ENCODE data around the gene ERC2.

The ERC2 gene

DNA sequence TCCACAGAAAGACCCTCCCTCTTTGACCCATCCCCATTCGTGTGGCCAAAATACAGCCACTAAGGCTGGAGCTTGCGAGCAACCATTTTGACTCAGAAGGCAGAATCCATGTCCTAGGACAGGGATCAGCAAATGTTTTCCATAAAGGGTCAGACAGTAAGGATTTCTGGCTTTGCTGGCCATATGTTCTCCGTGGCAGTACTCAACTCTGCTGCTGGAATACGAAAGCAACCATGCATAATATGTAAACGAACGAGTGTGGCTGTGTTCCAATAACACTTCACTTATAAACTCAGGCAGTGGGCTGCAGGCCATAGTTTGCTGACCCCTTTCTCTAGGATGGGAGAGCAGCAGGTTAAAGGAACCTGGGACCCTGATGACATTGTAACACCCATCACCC, 903.5 kb downstream of the ERC2 start:
- no peak for DNase-seq

DNA sequence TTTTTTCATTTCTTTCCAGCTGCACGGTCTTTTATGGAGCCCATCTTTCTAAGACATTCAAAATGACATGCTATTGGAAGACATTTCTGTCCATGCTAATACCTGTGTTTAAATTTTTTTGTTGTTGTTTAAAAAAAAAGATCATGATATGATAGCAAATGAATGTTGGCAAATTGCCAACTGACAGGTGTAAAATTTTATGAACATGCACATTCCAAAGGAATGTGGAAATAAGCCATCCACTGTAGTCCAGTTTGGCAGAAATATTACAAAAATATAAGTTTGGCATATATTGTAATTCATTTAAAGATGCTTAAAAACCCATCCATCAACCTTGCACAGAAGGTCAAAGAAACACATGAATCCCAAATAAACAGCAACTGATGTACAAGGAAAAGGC, 905.6 kb downstream of the ERC2 start:
- DNase-seq: no peak

GRCh38 chr3:55559500-55560423, 908.5 kb downstream of the ERC2 start:
- DNase-seq: no peak

DNA sequence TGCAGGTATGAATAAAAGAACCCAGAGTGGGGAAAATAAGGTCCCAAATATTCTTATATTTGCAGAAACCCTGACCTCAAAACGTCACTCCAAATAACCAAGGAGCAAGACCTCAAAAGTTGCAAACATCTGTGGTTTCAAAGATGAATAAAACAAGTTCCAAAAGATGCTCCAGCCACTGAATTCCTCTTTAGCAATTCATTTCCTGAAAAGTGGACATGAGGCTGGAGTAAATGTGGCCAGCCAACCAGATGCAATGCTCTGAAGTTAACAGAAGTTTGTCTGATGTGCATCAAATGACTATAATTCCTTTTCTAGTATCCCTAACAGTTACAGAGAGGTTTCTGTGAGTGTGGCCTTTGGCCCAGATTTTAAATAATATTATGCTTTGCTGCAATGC, 910.0 kb downstream of the ERC2 start:
- no peak for DNase-seq

GRCh38 chr3:55557549-55557948, 910.7 kb downstream of the ERC2 start:
- no peak for DNase-seq

- no peak for DNase-seq
These were observed 911.4 kb downstream of the ERC2 start for GRCh38 chr3:55556619-55557537.

GRCh38 chr3:55555873-55556618, 912.2 kb downstream of the ERC2 start:
- DNase-seq: no peak

DNA sequence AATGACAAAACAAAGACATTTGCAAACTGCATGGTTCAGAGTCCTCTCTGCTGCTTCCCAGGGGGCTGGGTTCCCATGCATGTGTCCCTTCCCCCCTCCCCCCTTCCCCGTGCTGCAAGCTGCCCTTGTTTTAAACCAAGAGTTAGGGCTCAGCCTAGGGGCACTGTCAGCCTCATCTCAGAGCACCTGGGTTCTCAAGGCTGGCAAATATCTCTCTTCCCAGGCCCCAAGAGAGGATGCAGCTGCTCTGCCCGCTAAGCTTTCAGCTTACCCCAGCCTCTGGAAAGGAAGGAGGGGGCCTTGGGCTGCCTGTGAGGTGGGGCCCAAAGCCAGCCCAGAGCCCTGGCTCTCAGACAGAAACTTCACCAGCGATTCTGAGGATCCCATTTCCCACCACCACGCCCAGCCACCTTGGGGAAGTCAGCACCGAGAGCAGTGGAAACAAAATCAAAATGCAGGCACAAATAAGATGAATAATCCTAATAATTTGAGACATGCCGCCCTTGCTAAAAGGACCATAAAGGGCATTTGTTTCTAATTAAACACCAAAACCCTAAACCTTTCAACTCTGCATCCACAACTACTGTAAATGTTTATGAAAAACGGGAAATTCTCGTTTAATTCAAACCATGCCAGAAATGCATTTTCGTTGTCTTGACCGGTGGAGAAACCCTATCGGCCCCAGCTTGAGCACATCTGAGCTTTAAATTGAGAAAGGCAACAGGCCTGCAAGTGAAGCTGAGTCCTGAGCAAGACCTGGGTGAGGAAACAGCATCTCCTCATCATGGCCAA, 913.4 kb downstream of the ERC2 start:
- no peak for DNase-seq

- no peak for DNase-seq
These were observed 916.6 kb downstream of the ERC2 start for GRCh38 chr3:55551644-55552043.

DNA sequence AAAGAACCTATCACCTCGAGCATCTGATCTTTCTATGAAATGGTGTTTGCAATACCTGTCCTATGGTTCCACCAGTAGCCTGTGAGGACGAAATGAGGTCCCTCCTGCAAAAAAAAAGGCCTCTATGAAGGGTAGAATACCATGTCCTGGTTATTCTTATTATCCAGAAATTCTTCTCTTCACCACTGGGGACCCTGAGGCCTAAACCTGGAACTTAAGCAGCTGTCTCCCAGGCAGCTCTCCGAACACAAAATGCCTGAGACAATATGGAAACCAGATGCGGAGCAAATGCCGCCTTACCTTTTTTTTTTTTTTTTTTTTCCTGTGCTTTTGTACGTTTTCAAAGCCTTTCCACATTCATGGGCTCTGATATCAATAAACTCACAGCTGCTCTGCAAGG, 919.1 kb downstream of the ERC2 start:
- DNase-seq: no peak

GRCh38 chr3:55546866-55547669, 921.2 kb downstream of the ERC2 start:
- no peak for DNase-seq

DNA sequence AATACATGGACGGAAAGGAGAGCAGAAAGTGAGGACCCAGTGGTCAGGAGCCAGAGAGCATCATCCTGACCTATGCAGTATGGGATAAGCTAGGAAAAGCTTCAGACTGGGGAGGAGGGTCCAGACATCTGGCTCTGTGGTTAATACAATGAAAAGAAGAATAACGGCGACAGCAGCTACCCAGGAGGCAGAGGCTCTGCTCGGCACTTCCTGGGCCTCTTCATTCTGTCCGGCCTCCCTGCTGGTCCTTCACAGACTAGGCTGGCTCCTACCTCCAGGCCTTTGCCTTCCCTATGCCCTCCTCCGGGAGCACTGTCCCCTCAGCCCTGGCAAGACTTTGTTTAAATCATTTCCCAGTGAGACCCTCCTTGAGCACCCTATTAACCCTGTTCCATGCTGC, 922.3 kb downstream of the ERC2 start:
- DNase-seq: no peak

- DNase-seq: no peak
These were observed 924.0 kb downstream of the ERC2 start for GRCh38 chr3:55544219-55544618.

- DNase-seq: no peak
These were observed 925.1 kb downstream of the ERC2 start for GRCh38 chr3:55543181-55543614.

DNA sequence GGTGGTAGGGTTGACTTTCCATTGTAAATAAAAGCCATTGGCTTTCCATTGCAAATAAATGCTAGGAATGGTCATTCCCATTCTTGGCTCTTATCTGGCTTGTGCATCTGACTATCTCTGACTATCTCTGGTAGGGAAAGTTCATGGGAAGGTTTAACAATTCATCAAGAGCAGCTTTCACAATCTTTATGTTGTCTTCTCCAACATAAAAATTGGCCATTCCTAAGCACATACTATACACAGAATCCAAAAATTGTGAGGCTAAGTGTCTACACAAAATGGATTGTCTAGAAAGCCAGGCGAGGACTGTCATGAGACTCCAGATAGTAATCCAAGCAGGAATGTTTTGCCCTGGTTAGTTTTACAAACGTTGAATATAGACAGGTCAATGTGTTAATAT, 926.8 kb downstream of the ERC2 start:
- DNase-seq: no peak

- DNase-seq: no peak
These were observed 927.3 kb downstream of the ERC2 start for GRCh38 chr3:55541016-55541415.

GRCh38 chr3:55540579-55540978, 927.7 kb downstream of the ERC2 start:
- no peak for DNase-seq

- no peak for DNase-seq
These were observed 930.1 kb downstream of the ERC2 start for GRCh38 chr3:55538158-55538557.

GRCh38 chr3:55537563-55537962, 930.7 kb downstream of the ERC2 start:
- no peak for DNase-seq

DNA sequence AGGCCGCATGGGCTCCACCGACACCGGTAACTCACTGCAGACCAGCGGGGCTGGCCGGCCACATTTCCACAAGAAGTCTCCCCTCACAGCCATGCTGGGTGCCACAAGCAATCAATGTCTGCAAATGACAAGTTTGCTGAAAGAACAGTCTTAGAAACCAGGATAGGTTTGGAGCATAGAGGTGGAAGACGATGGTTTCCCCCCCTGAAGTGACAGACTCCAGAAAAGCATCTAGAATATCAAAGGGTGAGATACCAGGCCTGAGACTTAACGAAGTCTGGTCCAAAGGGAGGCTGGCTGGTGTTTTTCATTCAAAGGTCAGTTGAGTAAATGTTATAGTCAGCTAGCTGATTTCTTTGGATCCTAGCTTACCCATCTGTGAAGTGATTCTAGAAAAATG, 931.1 kb downstream of the ERC2 start:
- no peak for DNase-seq

DNA sequence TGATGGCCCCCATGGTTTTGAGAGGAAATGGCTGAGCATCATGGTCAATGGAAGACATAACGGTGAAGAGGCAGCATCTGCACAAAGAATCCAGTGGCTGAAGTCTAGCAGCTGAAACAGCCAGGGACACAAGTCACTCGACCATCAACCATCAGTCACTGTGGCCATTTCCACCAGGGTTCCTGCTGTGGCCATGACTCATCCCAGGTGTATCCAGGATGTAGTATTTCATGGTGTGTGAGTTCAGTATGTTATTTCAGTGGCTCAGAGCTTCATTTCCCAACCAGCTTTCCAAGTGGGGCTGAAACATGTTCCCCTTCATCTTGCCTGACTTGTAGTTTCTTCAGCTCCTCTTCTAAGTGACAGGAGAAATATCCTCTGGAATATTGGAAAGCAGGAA, 933.4 kb downstream of the ERC2 start:
- DNase-seq: no peak
